ENCODE results near the gene IER3IP1. TPM values are rescaled to one million over a fixed set of nuclear protein-coding genes. Genes with fewer than 3 reads are reported as not detected.

Gene IER3IP1
- total and polyA plus RNA-seq, 2 of the 13 experiments (the other 11 are each of a cell fraction or from before 2014, with no cell fraction given): 18.7 to 26.1 TPM

GRCh38 chr18:47209171-47209570 is 33.0 kb upstream of the IER3IP1 start:
- Histone ChIP-seq H3K79me2 (ENCODE audit: insufficient read depth, low read length) (no peaks in the 10 kb centered on the region), H2AFZ (ENCODE audit: low read length) (no peak overlapping the region), H3K27ac (ENCODE audit: extremely low read length, insufficient read depth, low read length) (no peak overlapping the region), H3K4me2 (ENCODE audit: low read depth, low read length) (no peak overlapping the region), H4K20me1 (ENCODE audit: insufficient read depth, low read length) (no peaks in the 10 kb centered on the region), H3K36me3 (replicated peaks in 1 of 2; ENCODE audit: control insufficient read depth in 1 of 2, insufficient read depth in 2 of 2, low read length in 2 of 2) (no peaks in the 10 kb centered on the region), H3K4me3 (replicated peaks in 1 of 3; ENCODE audit: insufficient read depth in 1 of 3, low read depth in 2 of 3, low read length in 3 of 3) (no peak overlapping the region), H3K9ac (ENCODE audit: insufficient read depth, low read depth, low read length) (no peak overlapping the region), H3K4me1 (ENCODE audit: insufficient read depth, low read length) (no peaks in the 10 kb centered on the region), H3K27me3 (ENCODE audit: control insufficient read depth in 1 of 2, insufficient read depth in 2 of 2, low read length in 2 of 2) (peaks cover 0 to 7% of the 10 kb centered on the region in 2 experiments; a peak in 2 of 5 replicates), H3K9me3 (ENCODE audit: low read length) (no peaks in the 10 kb centered on the region)
- POLR2A ChIA-PET: no interaction called here
- DNase-seq (ENCODE audit: low spot score) (no peak), ATAC-seq (no peak), FAIRE-seq (no peak)
- in situ Hi-C loops (cut with HindIII; ENCODE audit: extremely low pct_ligation_motif_present, low pct_unique_long_range_greater_than_20kb): loop anchor here (5.0 kb wide), 1 partner anchor 107 kb away; no protein-coding TSS in a partner anchor
- CTCF ChIA-PET (ENCODE audit: low intra/inter-chr PET ratio, low total read pairs): no interaction called here
- BruUV-seq (replicated peaks): no TSS peak
- TF ChIP-seq ZNF317 (CRISPR knock-in tag; IDR thresholded peaks at IDR 0.05) (no peak), NR2C2 (CRISPR knock-in tag; IDR thresholded peaks at IDR 0.05; ENCODE audit: borderline replicate concordance) (no peak), AKAP8 (CRISPR knock-in tag; IDR thresholded peaks at IDR 0.05) (no peak), ZC3H4 (CRISPR knock-in tag; IDR thresholded peaks at IDR 0.05; ENCODE audit: borderline replicate concordance) (no peak), ZNF446 (CRISPR knock-in tag; IDR thresholded peaks at IDR 0.05) (no peak), SOX6 (IDR thresholded peaks at IDR 0.05) (no peak), SOX6 (CRISPR knock-in tag; IDR thresholded peaks at IDR 0.05) (no peak), REPIN1 (CRISPR knock-in tag; IDR thresholded peaks at IDR 0.05; ENCODE audit: borderline replicate concordance, low read depth) (no peak), ZC3H13 (CRISPR knock-in tag; IDR thresholded peaks at IDR 0.05) (no peak), ZNF724P (CRISPR knock-in tag; IDR thresholded peaks at IDR 0.05; ENCODE audit: borderline replicate concordance) (no peak), GZF1 (CRISPR knock-in tag; IDR thresholded peaks at IDR 0.05) (no peak), REL (CRISPR knock-in tag; conservative IDR thresholded peaks at IDR 0.05) (no peak)
- intact Hi-C loops (cut with micrococcal nuclease; ENCODE audit: unreplicated experiment): no loop called here
- WGBS (ENCODE audit: low lambda C conversion rate): 36% methylated on average over 1 of the region's 1 CpG
